Natural killer cell (primary cell): ENCODE results near the gene ATP1B4. TPM values are rescaled to one million over a fixed set of nuclear protein-coding genes. Genes with fewer than 3 reads are reported as not detected.

Experiments used
- ATAC-seq, 3 donors: fragments of 150-1000 bp in 2 of 3; fragments of 200-7000 bp in 1 of 3; cut with Tn5 transposase; 1 replicate in 1 of 3; 2 replicates in 2 of 3; pipeline ENCODE4 v1.10.0; 2021; ENCODE audit warnings: mild to moderate bottlenecking in 2 of 3, moderate library complexity in 2 of 3
- DNase-seq, 2 donors: peaks; one replicate each; pipeline versions ENCODE4 v3.0.0 to v3.0.0-alpha.2; 2013 to 2021; ENCODE audit warnings: mixed read lengths in 1 of 2
- H3K27ac ChIP-seq: one replicate; pipeline ENCODE4 v1.5.1; 2013; ENCODE audit warnings: mild to moderate bottlenecking, low read length
- H3K27me3 ChIP-seq: one replicate; pipeline ENCODE4 v1.6.1; 2013; ENCODE audit warnings: low read length; ENCODE audit not compliant: control insufficient read depth, insufficient read depth
- H3K36me3 ChIP-seq: one replicate; pipeline ENCODE4 v1.6.1; 2013; ENCODE audit warnings: low read length; ENCODE audit not compliant: control insufficient read depth, insufficient read depth
- H3K4me1 ChIP-seq: one replicate; pipeline ENCODE4 v1.6.1; 2013; ENCODE audit warnings: low read length; ENCODE audit not compliant: control insufficient read depth, insufficient read depth
- H3K4me3 ChIP-seq: one replicate; pipeline ENCODE4 v1.5.1; 2013; ENCODE audit warnings: low read length
- H3K9me3 ChIP-seq: one replicate; pipeline ENCODE4 v1.6.1; 2013; ENCODE audit warnings: low read length; ENCODE audit not compliant: control insufficient read depth, insufficient read depth
- H3K27ac Mint-ChIP-seq, 2 donors: one replicate each; pipeline ENCODE4 v1.8.0; 2022; ENCODE audit warnings: mild to moderate bottlenecking in 2 of 2, mixed read lengths in 2 of 2, moderate library complexity in 1 of 2
- H3K27me3 Mint-ChIP-seq, 2 donors: one replicate each; pipeline ENCODE4 v1.8.0; 2022; ENCODE audit warnings: low read depth in 2 of 2, mixed read lengths in 2 of 2
- H3K36me3 Mint-ChIP-seq: one replicate; pipeline ENCODE4 v1.8.0; 2022; ENCODE audit warnings: mixed read lengths
- H3K4me1 Mint-ChIP-seq, 2 donors: one replicate each; pipeline ENCODE4 v1.8.0; 2022; ENCODE audit warnings: mixed read lengths in 2 of 2
- H3K4me3 Mint-ChIP-seq: one replicate; pipeline ENCODE4 v1.8.0; 2022; ENCODE audit warnings: mild to moderate bottlenecking, moderate library complexity, mixed read lengths
- H3K9me3 Mint-ChIP-seq, 2 donors: one replicate each; pipeline ENCODE4 v1.8.0; 2022; ENCODE audit warnings: mixed read lengths in 2 of 2
- WGBS: methylation state at CpG from one replicate; pipeline ENCODE4 v1.1.7; 2013; ENCODE audit warnings: missing lambda C conversion rate; ENCODE audit not compliant: insufficient coverage; 5-methylcytosine and 5-hydroxymethylcytosine counted together
- intact Hi-C: fragments of 100-400 bp; cut with micrococcal nuclease; formaldehyde crosslinking; loops from one replicate; pipeline ENCODE4 v1.14.2; 2022
- total RNA-seq, 4 donors: library from RNA; stranded (reverse); fragments of 120-200 nt in 1 of 4; gene quantifications; one replicate each; pipeline versions ENCODE4 v1.2.3 to v1.2.4, GENCODE V29; 2013 to 2022
- TF ChIP-seq, protein P1 (sequence below): fragments of 200-600 bp; IDR thresholded peaks from one replicate; pipeline ENCODE4 v1.8.0; 2022; ENCODE audit warnings: antibody characterized with exemption

ATP1B4 gene
- total RNA-seq, 3 donors from 2014 or later (not counting 1 experiment from before 2014, with no cell fraction given): not detected

DNA sequence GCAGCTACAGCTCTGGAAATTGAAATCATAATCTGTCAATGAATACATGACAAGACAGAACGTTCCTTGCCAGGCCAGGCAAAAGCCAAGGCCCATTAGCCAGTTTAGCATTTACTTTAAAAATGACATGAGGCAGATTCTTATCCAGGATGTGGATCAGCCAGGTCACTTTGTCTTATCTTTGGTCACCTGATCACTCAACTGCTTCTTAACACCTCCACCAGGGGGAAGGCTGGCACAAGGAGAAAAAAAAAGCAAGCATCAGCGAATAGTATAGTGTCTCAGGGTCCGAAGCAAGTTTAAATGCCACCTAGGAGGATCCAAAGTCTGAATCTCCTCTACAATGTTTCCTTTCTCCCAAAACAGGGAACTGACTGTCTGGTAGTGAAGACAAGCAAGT lies 18.8 kb downstream of the ATP1B4 start:
- no peak overlapping the region for H3K27ac ChIP-seq
- Mint-ChIP-seq H3K4me1 (no peaks in the 10 kb centered on the region), H3K27me3 (peaks cover 6 to 25% of the 10 kb centered on the region in 2 donors), H3K9me3 (no peaks in the 10 kb centered on the region), H3K4me3 (no peak overlapping the region), H3K27ac (no peak overlapping the region), H3K36me3 (no peaks in the 10 kb centered on the region)
- 0% methylated on average over 1 of the region's 3 CpGs for WGBS
- H3K9me3 ChIP-seq: no peaks in the 10 kb centered on the region
- intact Hi-C loops: loop anchor here (1.0 kb wide), 1 partner anchor 95 kb away; no protein-coding TSS in a partner anchor
- H3K36me3 ChIP-seq: no peaks in the 10 kb centered on the region
- TF ChIP-seq, protein P1, sequence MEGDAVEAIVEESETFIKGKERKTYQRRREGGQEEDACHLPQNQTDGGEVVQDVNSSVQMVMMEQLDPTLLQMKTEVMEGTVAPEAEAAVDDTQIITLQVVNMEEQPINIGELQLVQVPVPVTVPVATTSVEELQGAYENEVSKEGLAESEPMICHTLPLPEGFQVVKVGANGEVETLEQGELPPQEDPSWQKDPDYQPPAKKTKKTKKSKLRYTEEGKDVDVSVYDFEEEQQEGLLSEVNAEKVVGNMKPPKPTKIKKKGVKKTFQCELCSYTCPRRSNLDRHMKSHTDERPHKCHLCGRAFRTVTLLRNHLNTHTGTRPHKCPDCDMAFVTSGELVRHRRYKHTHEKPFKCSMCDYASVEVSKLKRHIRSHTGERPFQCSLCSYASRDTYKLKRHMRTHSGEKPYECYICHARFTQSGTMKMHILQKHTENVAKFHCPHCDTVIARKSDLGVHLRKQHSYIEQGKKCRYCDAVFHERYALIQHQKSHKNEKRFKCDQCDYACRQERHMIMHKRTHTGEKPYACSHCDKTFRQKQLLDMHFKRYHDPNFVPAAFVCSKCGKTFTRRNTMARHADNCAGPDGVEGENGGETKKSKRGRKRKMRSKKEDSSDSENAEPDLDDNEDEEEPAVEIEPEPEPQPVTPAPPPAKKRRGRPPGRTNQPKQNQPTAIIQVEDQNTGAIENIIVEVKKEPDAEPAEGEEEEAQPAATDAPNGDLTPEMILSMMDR: no peak
- H3K27me3 ChIP-seq: no peaks in the 10 kb centered on the region
- no peaks in the 10 kb centered on the region for H3K4me1 ChIP-seq
- H3K4me3 ChIP-seq: no peak overlapping the region
- peak; percentile 44 to 63 (median 59) for ATAC-seq
- DNase-seq: peak in 1 of 2 donors; percentile 70

DNA sequence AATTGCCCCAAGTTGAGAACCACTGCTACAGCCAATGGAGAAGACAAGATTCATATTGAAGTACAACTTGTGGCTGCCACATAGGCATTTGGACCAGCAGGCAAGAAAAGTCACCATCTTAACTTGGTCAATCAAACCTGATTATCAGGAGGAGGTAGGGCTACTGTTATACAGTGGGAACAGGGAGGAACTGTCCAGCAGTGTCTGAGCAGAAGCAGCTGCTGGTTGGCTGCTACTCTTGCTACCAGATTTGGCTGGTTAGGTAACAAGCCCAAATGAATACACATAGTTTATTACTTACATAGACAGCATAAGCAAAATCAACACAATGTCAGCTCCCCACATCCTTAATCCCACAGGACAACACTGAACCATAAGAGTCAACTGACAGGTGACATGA lies 39.4 kb downstream of the ATP1B4 start:
- TF ChIP-seq, protein P1: no peak
- no peak for ATAC-seq
- DNase-seq: no peak
- no peaks in the 10 kb centered on the region for H3K9me3 ChIP-seq
- Mint-ChIP-seq H3K27ac (no peak overlapping the region), H3K4me1 (no peaks in the 10 kb centered on the region), H3K4me3 (no peak overlapping the region), H3K36me3 (no peaks in the 10 kb centered on the region), H3K9me3 (no peaks in the 10 kb centered on the region), H3K27me3 (peaks cover 0 to 32% of the 10 kb centered on the region in 2 donors)
- no peak overlapping the region for H3K4me3 ChIP-seq
- H3K27ac ChIP-seq: no peak overlapping the region
- intact Hi-C loops: no loop called here
- H3K27me3 ChIP-seq: no peaks in the 10 kb centered on the region
- H3K36me3 ChIP-seq: no peaks in the 10 kb centered on the region
- H3K4me1 ChIP-seq: no peaks in the 10 kb centered on the region

GRCh38 chrX:120402369-120402768 lies 40.5 kb downstream of the ATP1B4 start:
- no peak overlapping the region for H3K4me3 ChIP-seq
- no peaks in the 10 kb centered on the region for H3K36me3 ChIP-seq
- H3K27me3 ChIP-seq: no peaks in the 10 kb centered on the region
- no peaks in the 10 kb centered on the region for H3K4me1 ChIP-seq
- TF ChIP-seq, protein P1: no peak
- Mint-ChIP-seq H3K4me3 (no peak overlapping the region), H3K4me1 (no peaks in the 10 kb centered on the region), H3K9me3 (no peaks in the 10 kb centered on the region), H3K36me3 (no peaks in the 10 kb centered on the region), H3K27ac (no peak overlapping the region), H3K27me3 (peaks cover 0 to 39% of the 10 kb centered on the region in 2 donors)
- H3K9me3 ChIP-seq: no peaks in the 10 kb centered on the region
- no peak for ATAC-seq
- intact Hi-C loops: no loop called here
- WGBS: 92% methylated on average over 2 of the region's 2 CpGs
- DNase-seq: no peak
- H3K27ac ChIP-seq: no peak overlapping the region

- 92% methylated on average over 2 of the region's 5 CpGs for WGBS
- Mint-ChIP-seq H3K27ac (no peak overlapping the region), H3K9me3 (no peaks in the 10 kb centered on the region), H3K4me3 (no peak overlapping the region), H3K27me3 (peaks cover 3 to 35% of the 10 kb centered on the region in 2 donors), H3K36me3 (no peaks in the 10 kb centered on the region), H3K4me1 (no peaks in the 10 kb centered on the region)
- ATAC-seq (no peak), DNase-seq (no peak)
- no peaks in the 10 kb centered on the region for H3K4me1 ChIP-seq
- no peaks in the 10 kb centered on the region for H3K27me3 ChIP-seq
- TF ChIP-seq, protein P1: no peak
- no peak overlapping the region for H3K4me3 ChIP-seq
- intact Hi-C loops: no loop called here
- no peaks in the 10 kb centered on the region for H3K36me3 ChIP-seq
- no peaks in the 10 kb centered on the region for H3K9me3 ChIP-seq
- no peak overlapping the region for H3K27ac ChIP-seq
Observed at GRCh38 chrX:120406638-120407037, 44.7 kb downstream of the ATP1B4 start.
